Nephron (organoid): ENCODE results near the gene GHR.
A peak's percentile ranks its signal among the peaks of the same experiment; 100 is the strongest.

Source experiments
- H3K27ac Mint-ChIP-seq, 3 experiments: 2 replicates each; pipeline ENCODE4 v1.8.0; 2020; ENCODE audit warnings: mixed read lengths in 3 of 3, mild to moderate bottlenecking in 2 of 3, moderate library complexity in 1 of 3
- H3K27me3 Mint-ChIP-seq: 2 replicates; pipeline ENCODE4 v1.8.0; 2021; ENCODE audit warnings: low read depth, mild to moderate bottlenecking, moderate library complexity, mixed read lengths
- H3K36me3 Mint-ChIP-seq: 2 replicates; pipeline ENCODE4 v1.8.0; 2020; ENCODE audit warnings: low read depth, mixed read lengths
- H3K4me1 Mint-ChIP-seq: 2 replicates; pipeline ENCODE4 v1.8.0; 2020; ENCODE audit warnings: mixed read lengths
- H3K4me3 Mint-ChIP-seq, 3 experiments: 2 replicates each; pipeline ENCODE4 v1.8.0; 2020; ENCODE audit warnings: mild to moderate bottlenecking in 3 of 3, mixed read lengths in 3 of 3, moderate library complexity in 2 of 3
- H3K9me3 Mint-ChIP-seq: 2 replicates; pipeline ENCODE4 v1.8.0; 2020; ENCODE audit warnings: mixed read lengths
- CTCF ChIP-seq, 3 experiments: fragments of 200-600 bp; sonication (generic); IDR thresholded peaks; one replicate each; pipeline ENCODE4 v1.5.0; 2021; ENCODE audit warnings: antibody characterized with exemption in 3 of 3; ENCODE audit not compliant: unreplicated experiment in 3 of 3

GHR gene

DNA sequence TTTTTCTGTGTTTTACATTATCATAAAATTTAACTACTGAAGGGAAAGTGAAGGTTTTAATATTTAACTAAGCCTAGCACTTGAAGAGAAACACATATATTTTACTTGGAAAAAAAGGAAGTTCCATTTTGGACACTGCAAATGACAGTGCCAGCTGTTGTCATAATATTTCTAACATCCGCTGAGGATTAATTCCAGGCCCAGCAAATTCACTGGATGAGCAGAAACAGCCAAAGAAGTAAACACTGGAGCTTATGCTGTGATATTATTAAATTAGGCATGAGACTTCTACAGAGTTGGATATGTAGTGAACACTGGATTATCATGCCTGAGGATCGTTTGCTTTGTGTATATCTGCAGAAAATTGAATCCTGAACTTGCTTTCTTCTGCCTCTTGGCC lies 67.6 kb downstream of the GHR start:
- no peak for TF ChIP-seq CTCF (IDR thresholded peaks at IDR 0.05; ENCODE audit: unreplicated experiment in 3 of 3)
- H3K27ac Mint-ChIP-seq: peak overlapping the region; percentile 3 to 54 (median 51)
- no peaks in the 10 kb centered on the region for H3K9me3 Mint-ChIP-seq
- no peak overlapping the region for H3K4me3 Mint-ChIP-seq
- H3K4me1 Mint-ChIP-seq: peaks cover 67% of the 10 kb centered on the region
- H3K36me3 Mint-ChIP-seq: no peaks in the 10 kb centered on the region
- no peaks in the 10 kb centered on the region for H3K27me3 Mint-ChIP-seq

GRCh38 chr5:42491699-42492098 lies 68.5 kb downstream of the GHR start:
- H3K9me3 Mint-ChIP-seq: no peaks in the 10 kb centered on the region

DNA sequence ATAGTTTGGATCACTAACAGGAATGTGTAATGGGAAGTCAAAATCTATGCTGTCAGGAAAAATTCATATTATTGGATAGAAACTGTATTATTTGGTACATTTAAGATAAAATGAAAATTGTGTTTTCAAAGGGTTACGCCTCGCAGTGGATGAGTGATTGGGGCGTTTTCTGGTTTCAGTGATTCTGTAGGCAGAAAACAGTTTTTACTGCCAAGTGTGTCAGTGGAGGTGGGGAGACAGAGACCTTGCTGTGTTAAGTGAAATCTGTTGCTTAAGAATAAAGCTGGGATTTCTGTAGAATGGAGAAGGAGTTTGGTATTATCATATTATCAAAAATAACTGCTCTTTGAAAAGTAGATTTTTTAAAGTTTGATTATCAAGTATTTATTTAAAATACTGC lies 69.7 kb downstream of the GHR start:
- Mint-ChIP-seq H3K4me3 (no peak overlapping the region), H3K27ac (no peak overlapping the region), H3K36me3 (no peaks in the 10 kb centered on the region), H3K27me3 (no peaks in the 10 kb centered on the region), H3K9me3 (no peaks in the 10 kb centered on the region), H3K4me1 (peaks cover 58% of the 10 kb centered on the region)
- TF ChIP-seq CTCF (IDR thresholded peaks at IDR 0.05; ENCODE audit: unreplicated experiment in 3 of 3): no peak

More at GRCh38 chr5:42491699-42492098, 68.5 kb downstream of the GHR start:
- H3K27me3 Mint-ChIP-seq: no peaks in the 10 kb centered on the region
- no peak overlapping the region for H3K4me3 Mint-ChIP-seq
- TF ChIP-seq CTCF (IDR thresholded peaks at IDR 0.05; ENCODE audit: unreplicated experiment in 3 of 3): no peak
- no peaks in the 10 kb centered on the region for H3K36me3 Mint-ChIP-seq
- peaks cover 68% of the 10 kb centered on the region for H3K4me1 Mint-ChIP-seq
- H3K27ac Mint-ChIP-seq: peak overlapping the region; percentile 6 to 75 (median 35)

DNA sequence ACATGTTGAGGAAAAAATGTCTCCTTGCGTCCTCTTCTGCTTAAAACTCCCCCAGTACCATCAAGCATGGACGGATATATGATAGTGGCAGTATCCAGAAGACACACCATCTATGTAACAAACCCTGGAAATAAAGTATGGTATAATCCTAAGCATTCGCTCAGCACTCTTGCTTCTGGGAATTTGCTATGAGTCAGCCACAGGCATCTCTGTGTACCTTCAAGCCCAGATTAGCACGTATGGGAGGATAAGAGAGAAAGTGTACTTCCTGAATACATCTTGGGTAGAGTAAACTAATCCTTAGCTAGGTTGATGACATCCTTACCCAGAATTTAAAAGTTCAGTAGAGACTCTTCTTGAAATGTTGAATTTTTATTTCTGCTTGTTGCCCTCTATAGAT lies 71.2 kb downstream of the GHR start:
- Mint-ChIP-seq H3K4me1 (peaks cover 43% of the 10 kb centered on the region), H3K27me3 (no peaks in the 10 kb centered on the region), H3K36me3 (no peaks in the 10 kb centered on the region), H3K4me3 (no peak overlapping the region), H3K9me3 (no peaks in the 10 kb centered on the region), H3K27ac (no peak overlapping the region)
- no peak for TF ChIP-seq CTCF (IDR thresholded peaks at IDR 0.05; ENCODE audit: unreplicated experiment in 3 of 3)

GRCh38 chr5:42495914-42496313 lies 72.7 kb downstream of the GHR start:
- Mint-ChIP-seq H3K4me3 (no peak overlapping the region), H3K27ac (no peak overlapping the region), H3K9me3 (no peaks in the 10 kb centered on the region), H3K36me3 (no peaks in the 10 kb centered on the region), H3K4me1 (peaks cover 31% of the 10 kb centered on the region), H3K27me3 (no peaks in the 10 kb centered on the region)
- TF ChIP-seq CTCF (IDR thresholded peaks at IDR 0.05; ENCODE audit: unreplicated experiment in 3 of 3): no peak

DNA sequence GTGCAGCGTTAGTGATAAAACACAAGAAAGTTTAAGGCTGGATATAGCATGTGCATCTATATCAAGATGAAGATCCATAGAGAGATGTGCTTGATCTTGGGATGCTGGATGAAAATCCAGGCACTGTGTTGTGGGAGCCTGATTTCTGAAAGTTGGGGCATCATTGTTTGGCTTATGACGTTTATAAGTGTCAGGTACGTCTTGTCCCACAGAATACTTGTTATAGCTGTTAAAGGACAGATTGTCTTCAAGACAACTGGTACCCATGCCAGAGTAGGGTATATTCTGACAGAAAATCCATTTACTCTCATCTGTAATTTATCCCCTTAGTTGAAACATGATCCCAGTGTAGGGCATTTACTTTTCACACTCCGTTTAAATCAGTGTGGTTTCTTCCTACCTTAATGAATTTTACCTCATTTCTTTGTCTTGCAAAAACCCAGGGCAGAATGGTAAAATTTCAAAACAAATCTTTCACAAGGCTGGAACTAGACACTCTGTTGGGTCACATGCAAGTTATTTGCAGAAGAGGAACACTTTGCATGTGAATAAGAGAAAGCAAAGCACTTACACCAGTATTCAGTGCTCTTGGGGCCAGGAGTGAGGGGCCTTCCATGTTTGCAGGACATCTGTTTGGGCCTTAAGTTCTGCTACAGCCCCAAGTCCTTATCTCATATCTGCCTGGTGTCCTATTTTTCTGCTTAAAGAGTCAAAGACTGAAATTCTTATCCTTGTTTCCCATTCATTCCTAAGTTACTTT lies 73.3 kb downstream of the GHR start:
- peaks cover 28% of the 10 kb centered on the region for H3K4me1 Mint-ChIP-seq
- H3K36me3 Mint-ChIP-seq: no peaks in the 10 kb centered on the region
- no peaks in the 10 kb centered on the region for H3K27me3 Mint-ChIP-seq
- H3K27ac Mint-ChIP-seq: no peak overlapping the region
- no peaks in the 10 kb centered on the region for H3K9me3 Mint-ChIP-seq
- H3K4me3 Mint-ChIP-seq: no peak overlapping the region
- TF ChIP-seq CTCF (IDR thresholded peaks at IDR 0.05; ENCODE audit: unreplicated experiment in 3 of 3): no peak
